ENCODE data around the gene RALBP1.
"Not testable (repeated sequence)": the region's sequence is repeated elsewhere in the genome, so short reads cannot be mapped to it uniquely, and the experiment has no call there.

RALBP1 gene

DNA sequence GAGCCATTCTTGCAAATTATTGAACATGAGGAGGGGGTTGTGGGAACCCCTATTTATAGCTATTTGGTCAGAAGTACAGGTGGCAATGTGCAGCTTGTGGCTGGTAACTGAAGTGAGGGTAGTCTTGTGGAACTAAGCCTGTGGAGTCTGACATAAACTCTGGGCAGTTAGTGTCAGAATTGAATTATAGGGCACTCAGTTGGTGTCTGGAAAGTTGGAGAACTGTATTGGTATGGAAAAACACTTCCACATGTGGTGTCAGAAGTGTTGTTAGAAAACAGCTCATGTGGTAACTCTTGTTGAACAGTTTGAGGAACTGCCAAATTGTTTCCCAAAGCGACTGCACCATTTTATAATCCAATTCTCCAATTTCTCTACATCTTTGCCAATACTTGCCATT, 7.5 kb downstream of the RALBP1 start:
- Histone ChIP-seq H3K4me3 (ENCODE audit: low read depth, low read length) (no peak overlapping the region), H3K27ac (ENCODE audit: low read depth, low read length) (no peak overlapping the region), H4K8ac (ENCODE audit: low read depth, low read length) (no peak overlapping the region), H3K4ac (ENCODE audit: low read depth, low read length) (peak overlapping the region; percentile 64), H3K18ac (ENCODE audit: low read length) (no peak overlapping the region), H2BK12ac (ENCODE audit: low read length) (no peak overlapping the region), H3K9ac (ENCODE audit: low read length) (no peak overlapping the region), H2BK120ac (ENCODE audit: insufficient read depth, low read length, poor library complexity) (no peak overlapping the region), H4K12ac (ENCODE audit: low read depth, low read length) (no peak overlapping the region), H3K14ac (ENCODE audit: low read length) (no peak overlapping the region), H2AK5ac (ENCODE audit: low read length) (no peak overlapping the region), H3K79me2 (ENCODE audit: control insufficient read depth, insufficient read depth, low read length, poor library complexity) (peaks cover 18% of the 10 kb centered on the region), H2BK5ac (ENCODE audit: low read depth, low read length, poor library complexity) (no peak overlapping the region), H3K4me2 (ENCODE audit: low read length) (no peak overlapping the region), H3K27me3 (ENCODE audit: insufficient read depth, low read length) (no peaks in the 10 kb centered on the region), H2AFZ (ENCODE audit: insufficient read depth, low read length, poor library complexity) (no peak overlapping the region), H3K4me1 (ENCODE audit: control insufficient read depth in 1 of 2, insufficient read depth in 2 of 2, low read length in 2 of 2) (peaks cover 2 to 3% of the 10 kb centered on the region in 2 experiments), H3K9me3 (ENCODE audit: insufficient read depth, low read depth, low read length) (no peaks in the 10 kb centered on the region), H3K79me1 (ENCODE audit: low read length) (no peaks in the 10 kb centered on the region), H3K23ac (ENCODE audit: low read length) (no peak overlapping the region), H4K91ac (ENCODE audit: low read depth, low read length) (no peak overlapping the region), H3K36me3 (ENCODE audit: control insufficient read depth in 1 of 2, insufficient read depth in 2 of 2, low read length in 2 of 2) (peaks cover 7 to 11% of the 10 kb centered on the region in 2 experiments)
- no peak for DNase-seq
- WGBS (ENCODE audit: extremely low coverage, insufficient coverage, insufficient read length) = no CpG with 5 or more reads among the region's 1 CpG

DNA sequence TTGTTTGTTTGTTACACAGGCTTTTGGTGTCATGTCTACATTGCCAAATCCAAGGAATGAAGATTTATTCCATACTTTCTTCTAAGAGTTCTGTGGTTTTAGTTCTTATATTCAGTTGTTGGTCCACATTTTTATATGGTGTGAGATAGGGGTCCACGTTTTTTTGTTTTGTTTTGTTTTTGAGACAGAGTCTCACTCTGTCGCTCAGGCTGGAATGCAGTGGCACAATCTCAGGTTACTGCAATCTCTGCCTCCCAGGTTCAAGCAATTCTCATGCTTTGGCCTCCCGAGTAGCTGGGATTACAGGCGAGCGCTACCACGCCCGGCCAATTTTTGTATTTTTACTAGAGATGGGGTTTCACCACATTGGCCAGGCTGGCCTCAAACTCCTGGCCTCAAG, 8.2 kb downstream of the RALBP1 start:
- Histone ChIP-seq H3K27ac (ENCODE audit: low read depth, low read length) (no peak overlapping the region), H2AK5ac (ENCODE audit: low read length) (no peak overlapping the region), H3K36me3 (ENCODE audit: control insufficient read depth in 1 of 2, insufficient read depth in 2 of 2, low read length in 2 of 2) (peaks cover 3 to 7% of the 10 kb centered on the region in 2 experiments), H2BK5ac (ENCODE audit: low read depth, low read length, poor library complexity) (no peak overlapping the region), H3K79me1 (ENCODE audit: low read length) (no peaks in the 10 kb centered on the region), H2BK12ac (ENCODE audit: low read length) (no peak overlapping the region), H3K23ac (ENCODE audit: low read length) (no peak overlapping the region), H4K12ac (ENCODE audit: low read depth, low read length) (no peak overlapping the region), H2BK120ac (ENCODE audit: insufficient read depth, low read length, poor library complexity) (no peak overlapping the region), H3K9me3 (ENCODE audit: insufficient read depth, low read depth, low read length) (no peaks in the 10 kb centered on the region), H3K14ac (ENCODE audit: low read length) (no peak overlapping the region), H3K79me2 (ENCODE audit: control insufficient read depth, insufficient read depth, low read length, poor library complexity) (peaks cover 13% of the 10 kb centered on the region), H3K27me3 (ENCODE audit: insufficient read depth, low read length) (no peaks in the 10 kb centered on the region), H3K4ac (ENCODE audit: low read depth, low read length) (peak overlapping the region; percentile 43), H3K4me1 (ENCODE audit: control insufficient read depth in 1 of 2, insufficient read depth in 2 of 2, low read length in 2 of 2) (peaks cover 2 to 3% of the 10 kb centered on the region in 2 experiments), H3K9ac (ENCODE audit: low read length) (no peak overlapping the region), H2AFZ (ENCODE audit: insufficient read depth, low read length, poor library complexity) (no peak overlapping the region), H4K91ac (ENCODE audit: low read depth, low read length) (no peak overlapping the region), H3K4me3 (ENCODE audit: low read depth, low read length) (no peak overlapping the region), H4K8ac (ENCODE audit: low read depth, low read length) (no peak overlapping the region), H3K4me2 (ENCODE audit: low read length) (no peak overlapping the region), H3K18ac (ENCODE audit: low read length) (no peak overlapping the region)
- DNase-seq = peak; percentile 75 to 91
- WGBS (ENCODE audit: extremely low coverage, insufficient coverage, insufficient read length) = no CpG with 5 or more reads among the region's 7 CpGs

- H4K8ac ChIP-seq (ENCODE audit: low read depth, low read length) = peak overlapping the region; percentile 47
- not testable (repeated sequence) for H3K4me1 ChIP-seq (ENCODE audit: control insufficient read depth in 1 of 2, insufficient read depth in 2 of 2, low read length in 2 of 2); H3K4me3 ChIP-seq (ENCODE audit: low read depth, low read length); H4K12ac ChIP-seq (ENCODE audit: low read depth, low read length); H3K23ac ChIP-seq (ENCODE audit: low read length); H3K36me3 ChIP-seq (ENCODE audit: control insufficient read depth in 1 of 2, insufficient read depth in 2 of 2, low read length in 2 of 2); H3K27me3 ChIP-seq (ENCODE audit: insufficient read depth, low read length); H2AFZ ChIP-seq (ENCODE audit: insufficient read depth, low read length, poor library complexity); H3K14ac ChIP-seq (ENCODE audit: low read length); H3K9ac ChIP-seq (ENCODE audit: low read length); H2AK5ac ChIP-seq (ENCODE audit: low read length); H3K18ac ChIP-seq (ENCODE audit: low read length); H3K9me3 ChIP-seq (ENCODE audit: insufficient read depth, low read depth, low read length); H2BK12ac ChIP-seq (ENCODE audit: low read length); H3K79me1 ChIP-seq (ENCODE audit: low read length); H2BK5ac ChIP-seq (ENCODE audit: low read depth, low read length, poor library complexity); H4K91ac ChIP-seq (ENCODE audit: low read depth, low read length); DNase-seq; H3K4me2 ChIP-seq (ENCODE audit: low read length); H3K27ac ChIP-seq (ENCODE audit: low read depth, low read length)
- H2BK120ac ChIP-seq (ENCODE audit: insufficient read depth, low read length, poor library complexity) = peak overlapping the region; percentile 22
- no CpG with 5 or more reads among the region's 2 CpGs for WGBS (ENCODE audit: extremely low coverage, insufficient coverage, insufficient read length)
- peak overlapping the region; percentile 69 for H3K4ac ChIP-seq (ENCODE audit: low read depth, low read length)
- peaks cover 10% of the 10 kb centered on the region for H3K79me2 ChIP-seq (ENCODE audit: control insufficient read depth, insufficient read depth, low read length, poor library complexity)
These were observed 9.5 kb downstream of the RALBP1 start for GRCh38 chr18:9484856-9485255.

- Histone ChIP-seq H2BK12ac (ENCODE audit: low read length) (no peak overlapping the region), H3K9ac (ENCODE audit: low read length) (no peak overlapping the region), H3K18ac (ENCODE audit: low read length) (no peak overlapping the region), H3K79me2 (ENCODE audit: control insufficient read depth, insufficient read depth, low read length, poor library complexity) (peaks cover 9% of the 10 kb centered on the region), H2BK5ac (ENCODE audit: low read depth, low read length, poor library complexity) (no peak overlapping the region), H3K9me3 (ENCODE audit: insufficient read depth, low read depth, low read length) (no peaks in the 10 kb centered on the region), H2AFZ (ENCODE audit: insufficient read depth, low read length, poor library complexity) (no peak overlapping the region), H3K4me1 (ENCODE audit: control insufficient read depth in 1 of 2, insufficient read depth in 2 of 2, low read length in 2 of 2) (peaks cover 0 to 3% of the 10 kb centered on the region in 2 experiments), H3K23ac (ENCODE audit: low read length) (no peak overlapping the region), H4K91ac (ENCODE audit: low read depth, low read length) (no peak overlapping the region), H4K8ac (ENCODE audit: low read depth, low read length) (no peak overlapping the region), H3K14ac (ENCODE audit: low read length) (no peak overlapping the region), H3K4me2 (ENCODE audit: low read length) (no peak overlapping the region), H3K4ac (ENCODE audit: low read depth, low read length) (no peak overlapping the region), H3K36me3 (ENCODE audit: control insufficient read depth in 1 of 2, insufficient read depth in 2 of 2, low read length in 2 of 2) (peaks cover 0 to 2% of the 10 kb centered on the region in 2 experiments), H3K27me3 (ENCODE audit: insufficient read depth, low read length) (no peaks in the 10 kb centered on the region), H2BK120ac (ENCODE audit: insufficient read depth, low read length, poor library complexity) (no peak overlapping the region), H3K79me1 (ENCODE audit: low read length) (no peaks in the 10 kb centered on the region), H3K27ac (ENCODE audit: low read depth, low read length) (no peak overlapping the region), H3K4me3 (ENCODE audit: low read depth, low read length) (no peak overlapping the region), H4K12ac (ENCODE audit: low read depth, low read length) (no peak overlapping the region), H2AK5ac (ENCODE audit: low read length) (no peak overlapping the region)
- WGBS (ENCODE audit: extremely low coverage, insufficient coverage, insufficient read length) = no CpG with 5 or more reads among the region's 4 CpGs
- DNase-seq = peak in 1 of 2 donors; percentile 30
These were observed 13.2 kb downstream of the RALBP1 start for GRCh38 chr18:9488538-9488937.
